AG04449 (cell line): Measurements from ENCODE around the gene AK3.

Source experiments
- CTCF ChIA-PET: fragments of 350-600 bp; formaldehyde crosslinking; extraction: SDS; loops from one replicate; lab custom pipeline; 2021; ENCODE audit warnings: antibody characterized with exemption; lab: Yijun Ruan, JAX
- POLR2A ChIA-PET: fragments of 400-600, 350-600 bp; formaldehyde crosslinking; extraction: SDS; loops from one replicate; lab custom pipeline; 2020; ENCODE audit warnings: antibody characterized with exemption, inconsistent platforms; lab: Yijun Ruan, JAX
- DNase-seq: peaks from one replicate; pipeline ENCODE4 v3.0.0-alpha.2; 2010; ENCODE audit warnings: low read depth, low spot score
- H3K4me3 ChIP-seq: 2 replicates; pipeline ENCODE4 v1.5.1; 2011; ENCODE audit warnings: low read depth, mild to moderate bottlenecking, control low read depth, low read length
- TF ChIP-seq, protein P1 (sequence below): IDR thresholded peaks from one replicate; pipeline ENCODE4 v1.5.1; 2011; ENCODE audit warnings: mild to moderate bottlenecking, moderate library complexity, low read length, control low read depth, inconsistent platforms; ENCODE audit not compliant: insufficient read depth; ENCODE audit errors: missing control alignments

Gene AK3

DNA sequence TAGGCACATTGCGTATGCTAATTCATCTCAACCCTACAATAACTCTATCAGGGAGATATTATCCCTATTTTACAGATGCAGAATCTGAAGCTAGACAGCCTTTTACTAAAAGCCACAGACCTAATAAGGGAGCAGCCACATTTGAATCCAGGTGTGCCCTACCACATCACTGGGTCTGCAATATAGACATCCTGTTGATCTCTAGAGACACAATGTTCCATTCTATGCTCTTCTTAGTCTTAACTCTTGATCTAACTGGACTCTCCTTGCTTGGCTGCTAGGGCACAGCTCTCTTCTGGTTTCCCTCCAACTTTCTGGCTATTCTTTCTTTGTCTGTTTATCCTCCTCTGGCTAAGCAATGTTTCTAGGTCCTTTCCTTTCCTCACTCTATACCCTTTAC, 73.3 kb downstream of the AK3 start:
- no peak overlapping the region for H3K4me3 ChIP-seq
- ChIA-PET CTCF (no interaction called here), POLR2A (no interaction called here)
- TF ChIP-seq, protein P1, sequence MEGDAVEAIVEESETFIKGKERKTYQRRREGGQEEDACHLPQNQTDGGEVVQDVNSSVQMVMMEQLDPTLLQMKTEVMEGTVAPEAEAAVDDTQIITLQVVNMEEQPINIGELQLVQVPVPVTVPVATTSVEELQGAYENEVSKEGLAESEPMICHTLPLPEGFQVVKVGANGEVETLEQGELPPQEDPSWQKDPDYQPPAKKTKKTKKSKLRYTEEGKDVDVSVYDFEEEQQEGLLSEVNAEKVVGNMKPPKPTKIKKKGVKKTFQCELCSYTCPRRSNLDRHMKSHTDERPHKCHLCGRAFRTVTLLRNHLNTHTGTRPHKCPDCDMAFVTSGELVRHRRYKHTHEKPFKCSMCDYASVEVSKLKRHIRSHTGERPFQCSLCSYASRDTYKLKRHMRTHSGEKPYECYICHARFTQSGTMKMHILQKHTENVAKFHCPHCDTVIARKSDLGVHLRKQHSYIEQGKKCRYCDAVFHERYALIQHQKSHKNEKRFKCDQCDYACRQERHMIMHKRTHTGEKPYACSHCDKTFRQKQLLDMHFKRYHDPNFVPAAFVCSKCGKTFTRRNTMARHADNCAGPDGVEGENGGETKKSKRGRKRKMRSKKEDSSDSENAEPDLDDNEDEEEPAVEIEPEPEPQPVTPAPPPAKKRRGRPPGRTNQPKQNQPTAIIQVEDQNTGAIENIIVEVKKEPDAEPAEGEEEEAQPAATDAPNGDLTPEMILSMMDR = no peak
- no peak for DNase-seq

DNA sequence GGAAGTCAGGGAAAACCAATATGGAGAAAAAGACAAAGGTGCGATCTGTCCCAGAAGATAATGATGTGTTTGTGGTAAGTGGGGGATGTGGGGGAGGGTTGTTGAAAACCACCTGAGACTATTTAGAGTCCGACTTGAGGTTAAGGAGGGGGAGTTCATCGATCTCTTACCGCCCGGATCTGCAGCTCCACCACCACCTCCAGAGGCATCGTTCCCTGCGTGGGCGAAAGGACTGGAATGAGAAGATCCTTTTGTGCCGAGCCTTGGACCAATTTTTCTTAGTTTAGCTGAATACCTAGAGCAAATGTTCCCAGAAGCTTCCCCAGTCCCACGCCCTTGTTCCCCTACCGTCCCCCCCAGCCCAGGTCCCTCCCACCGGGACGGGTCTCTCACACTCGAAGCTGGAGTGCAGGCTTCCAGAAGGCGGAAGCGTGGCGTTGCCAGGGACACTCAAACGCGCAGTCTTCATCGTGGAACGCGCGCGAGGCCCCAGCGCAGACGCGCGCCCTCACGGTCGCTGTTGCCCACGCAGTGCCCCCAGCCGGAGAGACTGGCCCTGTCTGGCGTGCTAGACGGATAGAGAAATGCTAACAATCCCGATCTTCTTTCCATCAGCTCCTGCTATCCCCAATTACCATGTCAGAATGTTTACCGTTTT, 74.8 kb downstream of the AK3 start, which contains the start of gene SPATA6L:
Gene SPATA6L (minus strand): TSS at position 439 of the 658 bp plus-strand sequence. CDS start 230 bp downstream, at position 209.
- TF ChIP-seq, protein P1 = peak; percentile 28
- H3K4me3 ChIP-seq = peak within 1 kb of the TSS; percentile 60
- ChIA-PET CTCF (interaction anchor here (0.9 to 2.8 kb wide), 5 partner anchors 10 to 287 kb away, joined by 4 to 10 read pairs (median 5); partner anchors contain the start of gene AK3), POLR2A (interaction anchor here (1.3 to 1.4 kb wide), 2 partner anchors 9 to 13 kb away, joined by 4 to 6 read pairs; partner anchors contain the start of gene CDC37L1)
- DNase-seq = no peak

DNA sequence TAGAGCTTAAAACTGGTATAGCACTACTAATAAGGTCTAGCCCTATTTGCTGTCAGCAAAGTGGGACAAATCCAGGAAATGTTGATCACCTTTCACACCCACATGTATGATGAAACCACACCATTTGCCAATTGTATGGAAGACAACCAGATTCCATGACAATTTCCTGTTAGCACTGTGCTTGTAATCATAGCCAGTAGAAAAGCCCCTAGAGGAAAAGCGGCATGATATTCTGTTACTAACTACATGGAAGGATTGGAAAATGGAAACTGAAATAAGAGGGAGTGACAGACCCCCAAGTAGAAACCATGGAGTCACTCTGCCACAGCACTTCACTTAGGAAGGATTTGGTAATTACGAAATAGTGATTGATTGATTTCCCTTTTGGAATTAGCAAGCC, 75.6 kb downstream of the AK3 start:
- ChIA-PET CTCF (interaction anchor here (1.1 to 2.8 kb wide), 8 partner anchors 9 to 322 kb away, joined by 3 to 10 read pairs (median 4); partner anchors contain the start of gene AK3), POLR2A (interaction anchor here (1.3 to 1.4 kb wide), 2 partner anchors 10 to 14 kb away, joined by 4 to 6 read pairs; partner anchors contain the start of gene CDC37L1)
- no peak for DNase-seq
- TF ChIP-seq, protein P1 = no peak
- H3K4me3 ChIP-seq = no peak overlapping the region

DNA sequence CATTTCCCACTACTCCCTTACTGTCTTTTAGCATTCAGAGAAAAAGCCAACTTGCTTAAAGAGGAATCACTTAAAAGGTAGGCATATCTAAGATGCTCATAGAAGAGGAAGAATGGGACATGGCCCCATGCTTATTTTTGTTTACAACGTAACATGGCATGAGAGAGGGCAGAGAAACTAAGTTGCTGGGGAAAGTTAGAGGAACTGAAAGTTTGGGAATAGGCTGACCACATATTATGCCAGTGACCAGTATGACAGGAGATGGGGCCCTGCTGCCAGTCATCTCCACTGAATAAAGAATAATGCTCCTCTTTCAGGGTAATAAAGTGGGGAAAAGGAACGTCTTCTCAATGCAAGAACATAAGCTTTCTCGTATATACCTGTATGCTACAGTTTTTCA, 77.0 kb downstream of the AK3 start:
- H3K4me3 ChIP-seq = no peak overlapping the region
- CTCF ChIA-PET = interaction anchor here (1.1 to 2.8 kb wide), 4 partner anchors 12 to 324 kb away, joined by 3 to 10 read pairs (median 4); partner anchors contain the start of gene AK3
- TF ChIP-seq, protein P1 = no peak
- POLR2A ChIA-PET = no interaction called here
- DNase-seq = no peak

DNA sequence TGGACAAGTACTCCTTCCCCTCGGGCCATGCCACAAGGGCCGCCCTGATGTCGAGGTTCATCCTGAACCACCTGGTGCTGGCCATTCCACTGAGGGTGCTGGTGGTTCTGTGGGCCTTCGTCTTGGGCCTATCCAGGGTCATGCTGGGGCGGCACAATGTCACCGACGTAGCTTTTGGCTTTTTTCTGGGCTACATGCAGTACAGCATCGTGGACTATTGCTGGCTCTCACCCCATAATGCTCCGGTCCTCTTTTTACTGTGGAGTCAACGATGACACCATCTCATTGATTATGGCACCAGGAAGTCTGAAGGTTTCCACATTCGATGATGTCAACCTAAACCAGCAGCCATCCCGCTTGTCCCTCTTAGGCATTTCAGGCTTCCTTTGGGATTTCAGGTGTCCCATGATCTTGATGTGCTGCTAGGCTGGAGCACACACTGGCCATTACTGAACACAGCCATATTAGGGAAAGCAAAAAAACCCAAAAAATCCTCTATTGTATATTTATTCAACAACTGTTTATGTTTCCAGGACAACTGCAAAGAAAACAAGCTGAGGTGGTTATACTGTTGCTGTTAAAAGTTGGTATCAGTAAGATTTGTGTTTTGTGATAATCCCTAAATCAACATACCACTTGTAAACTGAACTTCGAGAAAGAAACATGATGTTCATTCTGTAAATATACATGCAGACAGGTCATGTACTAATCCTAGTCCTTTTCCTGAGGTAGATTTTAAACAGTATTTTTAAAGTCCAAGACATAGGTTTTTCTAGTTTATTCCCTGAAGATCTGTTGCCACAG, 77.8 kb downstream of the AK3 start:
- DNase-seq = no peak
- TF ChIP-seq, protein P1 = no peak
- H3K4me3 ChIP-seq = peak overlapping the region; percentile 79
- ChIA-PET CTCF (interaction anchor here (1.1 to 1.8 kb wide), 7 partner anchors 9 to 937 kb away, joined by 3 to 6 read pairs (median 4); no protein-coding TSS in a partner anchor), POLR2A (interaction anchor here (0.6 kb wide), 1 partner anchor 11 kb away, joined by 3 read pairs; no protein-coding TSS in a partner anchor)
